Measurements from ENCODE around the gene LSP1. TPM values are rescaled to one million over a fixed set of nuclear protein-coding genes. Genes with fewer than 3 reads are reported as not detected.

The LSP1 gene
- total and polyA plus RNA-seq, 2 of the 13 experiments (the other 11 are each of a cell fraction or from before 2014, with no cell fraction given): 0.59 to 1.00 TPM

- Histone ChIP-seq H3K4me2 (ENCODE audit: low read depth, low read length) (no peak overlapping the region), H3K36me3 (replicated peaks in 1 of 2; ENCODE audit: control insufficient read depth in 1 of 2, insufficient read depth in 2 of 2, low read length in 2 of 2) (no peaks in the 10 kb centered on the region), H2AFZ (ENCODE audit: low read length) (no peak overlapping the region), H3K79me2 (ENCODE audit: insufficient read depth, low read length) (no peaks in the 10 kb centered on the region), H3K27ac (ENCODE audit: extremely low read length, insufficient read depth, low read length) (no peak overlapping the region), H3K27me3 (ENCODE audit: control insufficient read depth in 1 of 2, insufficient read depth in 2 of 2, low read length in 2 of 2) (peaks cover 28 to 82% of the 10 kb centered on the region in 2 experiments), H3K4me1 (ENCODE audit: insufficient read depth, low read length) (no peaks in the 10 kb centered on the region), H3K4me3 (replicated peaks in 1 of 3; ENCODE audit: insufficient read depth in 1 of 3, low read depth in 2 of 3, low read length in 3 of 3) (no peak overlapping the region), H3K9ac (ENCODE audit: insufficient read depth, low read depth, low read length) (no peak overlapping the region), H4K20me1 (ENCODE audit: insufficient read depth, low read length) (no peaks in the 10 kb centered on the region), H3K9me3 (ENCODE audit: low read length) (no peaks in the 10 kb centered on the region)
- WGBS (ENCODE audit: low lambda C conversion rate): no CpG with 5 or more reads among the region's 8 CpGs
- ATAC-seq (no peak), DNase-seq (ENCODE audit: low spot score) (no peak), FAIRE-seq (no peak)
- in situ Hi-C loops (cut with HindIII; ENCODE audit: extremely low pct_ligation_motif_present, low pct_unique_long_range_greater_than_20kb) (no loop called here), intact Hi-C loops (cut with micrococcal nuclease; ENCODE audit: unreplicated experiment) (no loop called here)
- TF ChIP-seq ZNF777 (CRISPR knock-in tag; IDR thresholded peaks at IDR 0.05) (no peak), ZNF264 (CRISPR knock-in tag; IDR thresholded peaks at IDR 0.05) (no peak), KLF9 (CRISPR knock-in tag; IDR thresholded peaks at IDR 0.05; ENCODE audit: low read depth) (no peak), PHF8 (CRISPR knock-in tag; IDR thresholded peaks at IDR 0.05) (no peak), ZNF280B (CRISPR knock-in tag; IDR thresholded peaks at IDR 0.05; ENCODE audit: borderline replicate concordance) (no peak), FOXO1 (CRISPR knock-in tag; IDR thresholded peaks at IDR 0.05) (no peak), PAF1 (CRISPR knock-in tag; IDR thresholded peaks at IDR 0.05) (no peak), SATB2 (CRISPR knock-in tag; IDR thresholded peaks at IDR 0.05) (no peak), MIER2 (CRISPR knock-in tag; IDR thresholded peaks at IDR 0.05) (no peak), REPIN1 (CRISPR knock-in tag; IDR thresholded peaks at IDR 0.05; ENCODE audit: borderline replicate concordance, low read depth) (no peak), ZNF572 (CRISPR knock-in tag; IDR thresholded peaks at IDR 0.05) (no peak), NFKB2 (CRISPR knock-in tag; IDR thresholded peaks at IDR 0.05; ENCODE audit: borderline replicate concordance) (no peak), JUND (CRISPR knock-in tag; IDR thresholded peaks at IDR 0.05) (no peak), ZNF343 (CRISPR knock-in tag; IDR thresholded peaks at IDR 0.05) (no peak), ZNF3 (CRISPR knock-in tag; IDR thresholded peaks at IDR 0.05) (no peak), ZNF660 (CRISPR knock-in tag; IDR thresholded peaks at IDR 0.05; ENCODE audit: borderline replicate concordance, low read depth) (no peak), CEBPZ (IDR thresholded peaks at IDR 0.05; ENCODE audit: low read length) (no peak), SMARCC2 (IDR thresholded peaks at IDR 0.05) (no peak)
- ChIA-PET POLR2A (no interaction called here), CTCF (ENCODE audit: low intra/inter-chr PET ratio, low total read pairs) (no interaction called here)
- BruUV-seq (replicated peaks): no TSS peak
Observed at GRCh38 chr11:1866226-1866625, 13.3 kb downstream of the LSP1 start.

Data from HepG2 (cell line).